SJSA1 (cell line): ENCODE data around the gene THAP12. TPM values are rescaled to one million over a fixed set of nuclear protein-coding genes. Genes with fewer than 3 reads are reported as not detected.

ENCODE experiments used
- DNase-seq, 2 experiments: peaks; one replicate each; pipeline ENCODE4 v3.0.0-alpha.2; 2015 to 2020; ENCODE audit warnings: low spot score in 2 of 2, low read depth in 1 of 2
- H3K27ac ChIP-seq: fragments of 250-450 bp; sonication (Bioruptor Pico); 2 replicates; pipeline ENCODE4 v1.5.1; 2020; ENCODE audit warnings: mild to moderate bottlenecking, moderate library complexity
- H3K27me3 ChIP-seq: fragments of 250-450 bp; sonication (Bioruptor Pico); replicated peaks from 2 replicates; pipeline ENCODE4 v1.5.1; 2020; ENCODE audit warnings: mild to moderate bottlenecking, moderate library complexity
- H3K36me3 ChIP-seq: fragments of 250-450 bp; sonication (Bioruptor Pico); 2 replicates; pipeline ENCODE4 v1.5.1; 2020; ENCODE audit warnings: mild to moderate bottlenecking
- H3K4me1 ChIP-seq: fragments of 250-450 bp; sonication (Bioruptor Pico); replicated peaks from 2 replicates; pipeline ENCODE4 v1.6.1; 2021; ENCODE audit warnings: mild to moderate bottlenecking
- H3K4me3 ChIP-seq: fragments of 250-450 bp; sonication (Bioruptor Pico); 2 replicates; pipeline ENCODE4 v1.5.1; 2020; ENCODE audit warnings: mild to moderate bottlenecking
- H3K9me3 ChIP-seq: fragments of 250-450 bp; sonication (Bioruptor Pico); replicated peaks from 2 replicates; pipeline ENCODE4 v1.5.1; 2020; ENCODE audit warnings: mild to moderate bottlenecking
- total RNA-seq: library from RNA; depleted of rRNA; stranded (reverse); fragments of >200 nt; shearing (Covaris generic); gene quantifications from 2 replicates; pipeline ENCODE4 v1.2.3, GENCODE V29; 2014

Gene THAP12
- total RNA-seq, 1 experiment from 2014 or later, result 27.2 TPM

- Histone ChIP-seq H3K4me3 (no peak overlapping the region), H3K9me3 (no peaks in the 10 kb centered on the region), H3K36me3 (no peaks in the 10 kb centered on the region), H3K27ac (no peak overlapping the region), H3K4me1 (no peaks in the 10 kb centered on the region), H3K27me3 (no peaks in the 10 kb centered on the region)
- DNase-seq, result no peak
Measured at GRCh38 chr11:76362716-76363115, 18.2 kb downstream of the THAP12 start.

GRCh38 chr11:76361776-76362175 lies 19.2 kb downstream of the THAP12 start:
- no peak overlapping the region for H3K27ac ChIP-seq
- H3K9me3 ChIP-seq, result no peaks in the 10 kb centered on the region
- H3K27me3 ChIP-seq, result no peaks in the 10 kb centered on the region
- DNase-seq, result no peak
- H3K4me3 ChIP-seq, result no peak overlapping the region
- H3K4me1 ChIP-seq, result no peaks in the 10 kb centered on the region
- no peaks in the 10 kb centered on the region for H3K36me3 ChIP-seq

GRCh38 chr11:76361374-76361773 lies 19.6 kb downstream of the THAP12 start:
- DNase-seq, result no peak
- Histone ChIP-seq H3K4me1 (no peaks in the 10 kb centered on the region), H3K27ac (no peak overlapping the region), H3K4me3 (no peak overlapping the region), H3K36me3 (no peaks in the 10 kb centered on the region), H3K9me3 (no peaks in the 10 kb centered on the region), H3K27me3 (no peaks in the 10 kb centered on the region)

- Histone ChIP-seq H3K27ac (no peak overlapping the region), H3K4me3 (no peak overlapping the region), H3K36me3 (peaks cover 6% of the 10 kb centered on the region; the same call in 1 of the 2 replicates)
Measured at GRCh38 chr11:76355172-76355571, 25.8 kb downstream of the THAP12 start.

GRCh38 chr11:76348348-76348747 lies 32.6 kb downstream of the THAP12 start:
- H3K4me3 ChIP-seq, result no peak overlapping the region
- H3K9me3 ChIP-seq, result no peaks in the 10 kb centered on the region
- H3K27ac ChIP-seq, result no peak overlapping the region
- H3K4me1 ChIP-seq, result no peaks in the 10 kb centered on the region
- no peak for DNase-seq
- H3K36me3 ChIP-seq, result no peaks in the 10 kb centered on the region
- H3K27me3 ChIP-seq, result no peaks in the 10 kb centered on the region

More at GRCh38 chr11:76355172-76355571, 25.8 kb downstream of the THAP12 start:
- no peaks in the 10 kb centered on the region for H3K4me1 ChIP-seq
- no peaks in the 10 kb centered on the region for H3K9me3 ChIP-seq
- no peaks in the 10 kb centered on the region for H3K27me3 ChIP-seq
- DNase-seq, result no peak

- no peak overlapping the region for H3K4me3 ChIP-seq
- no peak overlapping the region for H3K27ac ChIP-seq
- H3K27me3 ChIP-seq, result no peaks in the 10 kb centered on the region
- no peaks in the 10 kb centered on the region for H3K4me1 ChIP-seq
- no peaks in the 10 kb centered on the region for H3K36me3 ChIP-seq
- DNase-seq, result no peak
- no peaks in the 10 kb centered on the region for H3K9me3 ChIP-seq
Measured at GRCh38 chr11:76347466-76347865, 33.5 kb downstream of the THAP12 start.

GRCh38 chr11:76339221-76339620 lies 41.7 kb downstream of the THAP12 start:
- H3K27me3 ChIP-seq, result no peaks in the 10 kb centered on the region
- no peak overlapping the region for H3K27ac ChIP-seq
- H3K4me1 ChIP-seq, result no peaks in the 10 kb centered on the region
- no peak overlapping the region for H3K4me3 ChIP-seq
- no peaks in the 10 kb centered on the region for H3K9me3 ChIP-seq
- H3K36me3 ChIP-seq, result no peaks in the 10 kb centered on the region
- DNase-seq, result no peak

GRCh38 chr11:76337923-76338322 lies 43.0 kb downstream of the THAP12 start:
- DNase-seq, result no peak
- Histone ChIP-seq H3K9me3 (no peaks in the 10 kb centered on the region), H3K27me3 (no peaks in the 10 kb centered on the region), H3K27ac (no peak overlapping the region), H3K36me3 (no peaks in the 10 kb centered on the region), H3K4me1 (no peaks in the 10 kb centered on the region), H3K4me3 (no peak overlapping the region)

GRCh38 chr11:76337469-76337868 lies 43.5 kb downstream of the THAP12 start:
- Histone ChIP-seq H3K4me1 (no peaks in the 10 kb centered on the region), H3K4me3 (no peak overlapping the region), H3K27me3 (no peaks in the 10 kb centered on the region), H3K27ac (no peak overlapping the region), H3K9me3 (no peaks in the 10 kb centered on the region), H3K36me3 (no peaks in the 10 kb centered on the region)
- no peak for DNase-seq

GRCh38 chr11:76336597-76336996 lies 44.3 kb downstream of the THAP12 start:
- no peak overlapping the region for H3K4me3 ChIP-seq
- no peaks in the 10 kb centered on the region for H3K4me1 ChIP-seq
- H3K27me3 ChIP-seq, result no peaks in the 10 kb centered on the region
- H3K9me3 ChIP-seq, result no peaks in the 10 kb centered on the region
- H3K27ac ChIP-seq, result no peak overlapping the region
- no peak for DNase-seq
- H3K36me3 ChIP-seq, result no peaks in the 10 kb centered on the region

GRCh38 chr11:76335842-76336241 lies 45.1 kb downstream of the THAP12 start:
- H3K36me3 ChIP-seq, result no peaks in the 10 kb centered on the region
- no peaks in the 10 kb centered on the region for H3K9me3 ChIP-seq
- no peak overlapping the region for H3K4me3 ChIP-seq
- H3K27me3 ChIP-seq, result no peaks in the 10 kb centered on the region
- H3K4me1 ChIP-seq, result no peaks in the 10 kb centered on the region
- no peak overlapping the region for H3K27ac ChIP-seq
- no peak for DNase-seq

- H3K27me3 ChIP-seq, result no peaks in the 10 kb centered on the region
- H3K4me3 ChIP-seq, result no peak overlapping the region
- no peak for DNase-seq
- no peaks in the 10 kb centered on the region for H3K4me1 ChIP-seq
- H3K36me3 ChIP-seq, result no peaks in the 10 kb centered on the region
- H3K27ac ChIP-seq, result no peak overlapping the region
- H3K9me3 ChIP-seq, result no peaks in the 10 kb centered on the region
Measured at GRCh38 chr11:76334826-76335389, 46.0 kb downstream of the THAP12 start.

- H3K27me3 ChIP-seq, result no peaks in the 10 kb centered on the region
- no peaks in the 10 kb centered on the region for H3K9me3 ChIP-seq
- H3K4me1 ChIP-seq, result no peaks in the 10 kb centered on the region
- H3K36me3 ChIP-seq, result no peaks in the 10 kb centered on the region
- DNase-seq, result no peak
- H3K4me3 ChIP-seq, result no peak overlapping the region
- H3K27ac ChIP-seq, result no peak overlapping the region
Measured at GRCh38 chr11:76330651-76331050, 50.3 kb downstream of the THAP12 start.

- H3K9me3 ChIP-seq, result no peaks in the 10 kb centered on the region
- H3K4me3 ChIP-seq, result no peak overlapping the region
- DNase-seq, result no peak
- no peaks in the 10 kb centered on the region for H3K27me3 ChIP-seq
- H3K36me3 ChIP-seq, result no peaks in the 10 kb centered on the region
- no peaks in the 10 kb centered on the region for H3K4me1 ChIP-seq
- H3K27ac ChIP-seq, result no peak overlapping the region
Measured at GRCh38 chr11:76329983-76330382, 50.9 kb downstream of the THAP12 start.

- Histone ChIP-seq H3K4me1 (no peaks in the 10 kb centered on the region), H3K27me3 (no peaks in the 10 kb centered on the region), H3K36me3 (no peaks in the 10 kb centered on the region), H3K4me3 (no peak overlapping the region), H3K9me3 (no peaks in the 10 kb centered on the region), H3K27ac (no peak overlapping the region)
- peak in 1 of 2 experiments; percentile 2 for DNase-seq
Measured at GRCh38 chr11:76329084-76329648, 51.8 kb downstream of the THAP12 start.
